Stimulated activated CD4-positive, alpha-beta T cell treated with anti-CD3 and anti-CD28 coated beads, Interleukin-2, amount 100 ng/mL, for 4 hours (primary cell): Measurements from ENCODE around the gene SNX8.

ENCODE experiments used
- DNase-seq: peaks from one replicate; pipeline ENCODE4 v3.0.0-alpha.2; 2020; ENCODE audit warnings: low read depth

SNX8 gene

GRCh38 chr7:2261611-2262010, 52.6 kb downstream of the SNX8 start:
- DNase-seq: peak; percentile 44

- no peak for DNase-seq
Measured at GRCh38 chr7:2260820-2261219, 53.4 kb downstream of the SNX8 start.

DNA sequence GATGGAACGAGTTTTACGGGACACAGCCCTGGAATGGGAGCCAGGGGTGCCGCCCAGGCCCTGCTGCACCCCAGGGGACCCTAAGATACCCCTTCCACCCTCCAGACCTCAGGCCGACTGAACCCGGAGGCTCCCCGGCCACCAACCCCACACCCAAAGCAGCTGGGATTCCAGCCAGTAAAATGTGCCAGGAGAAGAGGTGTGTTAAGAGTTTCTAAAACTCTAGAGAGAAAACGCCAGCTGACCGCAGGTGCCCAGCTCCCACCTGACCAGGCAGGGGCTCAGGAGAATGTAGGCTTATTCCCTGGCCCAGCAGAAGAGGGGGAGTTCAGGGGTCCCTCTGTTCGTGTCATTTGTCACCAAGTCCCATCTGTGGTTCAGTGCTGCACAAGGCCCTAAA, 54.8 kb downstream of the SNX8 start:
- no peak for DNase-seq

DNA sequence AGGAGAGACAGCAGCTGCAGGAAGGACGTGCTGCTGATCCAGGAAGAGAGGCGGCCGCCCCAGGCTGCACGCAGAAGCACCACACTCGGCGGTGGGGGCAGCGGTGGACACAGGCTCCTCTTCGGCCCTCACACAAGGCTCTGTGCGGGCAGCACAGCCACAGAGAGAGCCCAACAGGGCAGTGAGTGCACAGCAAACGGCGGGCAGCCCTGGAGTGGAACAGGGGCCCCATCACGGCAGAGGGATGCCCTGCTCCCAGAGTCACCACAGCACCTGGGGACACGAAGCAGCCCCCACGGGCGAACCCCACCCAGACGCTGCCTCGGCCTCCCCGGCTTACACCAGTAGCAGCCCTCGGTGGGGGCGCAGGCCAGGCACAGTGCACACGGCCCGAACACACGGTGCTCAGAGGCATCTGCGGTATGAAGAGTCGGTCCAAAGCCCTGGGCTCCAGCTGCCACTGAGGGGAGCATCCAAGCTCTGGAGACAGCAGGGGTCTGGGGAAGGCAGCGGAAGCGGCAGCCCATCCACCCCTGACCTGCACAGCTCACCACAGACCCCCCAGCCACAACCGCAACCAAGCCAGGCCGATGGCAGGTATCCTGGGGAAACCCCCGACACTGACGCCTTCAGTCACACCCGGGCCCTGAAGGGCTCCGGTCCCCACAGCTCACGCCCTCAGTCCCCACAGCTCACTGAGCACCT, 55.4 kb downstream of the SNX8 start:
- DNase-seq: no peak

GRCh38 chr7:2257651-2258050, 56.6 kb downstream of the SNX8 start:
- DNase-seq: no peak

GRCh38 chr7:2257046-2257551, 57.1 kb downstream of the SNX8 start:
- DNase-seq: no peak

DNA sequence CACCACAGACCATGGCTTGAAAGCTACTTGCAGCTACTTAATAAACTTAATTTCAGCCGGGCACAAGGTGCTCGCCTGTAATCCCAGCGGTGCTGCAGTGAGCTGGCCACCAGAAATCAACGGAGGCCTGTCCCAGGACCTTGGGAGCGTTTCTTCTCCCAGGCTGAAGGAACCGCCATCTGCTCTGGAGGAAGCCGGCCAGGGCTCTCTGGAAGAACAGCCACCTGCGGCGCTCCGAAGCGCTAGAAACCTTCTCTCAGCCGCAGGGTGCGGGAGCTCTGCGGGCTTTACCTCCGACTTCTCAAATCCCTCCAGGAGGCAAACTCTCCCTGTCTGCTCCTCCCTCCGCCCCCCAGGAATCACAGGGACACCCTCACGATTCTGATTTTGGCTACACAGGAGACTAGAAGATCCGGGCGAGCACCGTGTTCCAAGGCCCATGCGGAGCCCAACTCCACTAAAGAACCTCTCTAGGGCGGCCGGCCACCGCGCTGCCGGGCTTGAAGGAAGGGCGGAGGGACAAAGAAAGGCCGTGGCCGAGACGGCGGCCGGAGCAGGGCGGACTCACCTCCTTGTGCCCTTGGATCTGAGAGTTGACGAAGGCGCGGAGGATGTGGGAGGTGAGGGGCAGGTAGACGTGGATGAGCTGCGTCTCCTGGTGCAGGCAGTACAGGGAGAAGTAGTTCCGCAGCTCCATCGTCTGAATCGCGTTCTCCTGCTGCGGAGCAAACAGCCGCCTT, 57.8 kb downstream of the SNX8 start:
- no peak for DNase-seq

DNA sequence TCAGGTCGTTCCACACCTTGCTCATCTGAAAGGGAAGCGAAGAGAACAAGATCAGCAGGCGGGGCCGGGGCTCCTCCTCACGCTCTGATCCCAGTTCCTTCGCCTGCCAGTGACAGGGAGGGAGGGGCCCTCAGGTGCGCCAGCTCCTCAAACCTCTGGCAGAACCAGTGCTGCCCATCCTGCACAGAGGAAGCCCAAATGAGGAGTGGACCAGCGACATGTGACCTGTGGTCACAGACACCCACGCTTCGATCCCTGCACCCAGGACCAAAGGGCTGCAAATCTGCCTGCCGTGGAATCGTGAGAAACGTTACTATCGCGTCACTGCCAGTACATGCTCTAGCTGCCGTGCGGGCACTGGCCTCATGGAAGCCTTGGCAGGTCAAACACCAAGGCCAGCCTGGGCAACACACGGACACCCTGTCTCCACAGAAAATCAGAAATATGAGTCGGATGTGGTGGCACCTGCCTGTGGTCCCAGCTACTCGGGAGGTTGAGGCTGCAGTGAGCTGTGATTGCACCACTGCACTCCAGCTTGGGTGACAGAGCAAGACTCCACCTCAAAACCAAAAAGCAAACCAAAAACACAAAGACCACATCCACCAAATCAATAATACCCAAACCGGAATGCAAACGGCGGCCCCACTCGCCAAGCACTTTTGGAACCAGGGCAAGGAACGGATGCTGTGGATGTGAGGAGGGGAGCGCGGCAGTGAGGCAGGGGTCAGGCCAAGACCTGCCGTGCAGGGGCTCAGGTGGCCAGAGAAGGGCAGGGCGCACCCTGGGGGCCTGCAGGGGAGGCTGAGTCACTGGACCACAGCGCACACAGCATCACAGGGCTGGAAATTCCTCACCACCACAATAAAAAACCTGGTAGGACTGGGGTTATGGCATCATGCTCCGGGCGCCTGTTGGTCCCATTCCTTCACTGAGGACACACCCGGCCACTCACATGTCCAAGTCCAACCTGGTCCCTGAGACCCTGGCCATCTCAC, 58.8 kb downstream of the SNX8 start:
- no peak for DNase-seq

GRCh38 chr7:2254429-2255144, 59.7 kb downstream of the SNX8 start:
- DNase-seq: no peak

GRCh38 chr7:2253525-2254244, 60.6 kb downstream of the SNX8 start:
- no peak for DNase-seq

- DNase-seq: no peak
Measured at GRCh38 chr7:2253021-2253420, 61.2 kb downstream of the SNX8 start.

DNA sequence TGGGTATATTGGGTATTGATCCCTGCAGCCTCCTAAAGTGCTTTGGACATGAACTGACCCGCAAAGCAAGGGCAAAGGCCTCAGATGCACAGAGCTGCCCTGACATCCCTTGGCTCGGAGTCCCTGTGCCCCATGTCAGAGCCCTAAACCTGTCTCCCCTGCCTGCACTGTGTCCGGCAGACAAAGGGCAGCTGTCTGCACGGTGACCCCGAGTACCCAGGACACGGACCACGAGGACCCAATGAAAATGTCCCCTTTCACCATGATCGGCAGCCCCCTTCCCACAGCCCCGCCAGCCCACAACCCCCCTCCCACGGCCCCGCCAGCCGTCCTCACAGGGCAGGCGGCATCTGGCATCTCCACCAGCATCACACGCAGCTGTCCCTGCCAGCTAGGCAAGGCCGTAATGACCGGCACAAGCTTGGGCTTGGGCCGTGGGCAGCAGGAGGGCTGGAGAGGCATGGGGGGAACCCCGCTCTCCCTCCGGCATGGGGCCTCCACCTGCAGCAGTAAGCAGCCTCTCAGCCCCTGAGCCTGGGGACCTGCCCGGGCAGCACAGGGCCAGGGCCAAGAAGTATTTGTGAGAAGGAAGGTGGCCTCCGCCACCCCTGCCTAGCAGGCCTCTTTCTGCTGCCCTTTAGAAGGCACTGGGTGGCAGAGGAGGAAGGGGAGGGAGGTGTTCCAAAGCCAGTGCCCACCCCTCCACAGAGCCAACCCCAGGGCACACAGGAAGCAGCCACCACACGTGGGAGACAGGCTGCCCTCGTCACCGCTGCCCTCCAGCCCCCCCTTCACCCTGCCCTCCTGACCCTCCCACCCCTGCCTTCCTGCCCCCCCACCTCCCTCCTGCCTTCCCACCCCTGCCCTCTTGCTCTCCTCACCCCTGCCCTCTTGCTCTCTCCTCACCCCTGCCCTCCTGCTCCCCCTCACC, 62.1 kb downstream of the SNX8 start:
- no peak for DNase-seq

DNA sequence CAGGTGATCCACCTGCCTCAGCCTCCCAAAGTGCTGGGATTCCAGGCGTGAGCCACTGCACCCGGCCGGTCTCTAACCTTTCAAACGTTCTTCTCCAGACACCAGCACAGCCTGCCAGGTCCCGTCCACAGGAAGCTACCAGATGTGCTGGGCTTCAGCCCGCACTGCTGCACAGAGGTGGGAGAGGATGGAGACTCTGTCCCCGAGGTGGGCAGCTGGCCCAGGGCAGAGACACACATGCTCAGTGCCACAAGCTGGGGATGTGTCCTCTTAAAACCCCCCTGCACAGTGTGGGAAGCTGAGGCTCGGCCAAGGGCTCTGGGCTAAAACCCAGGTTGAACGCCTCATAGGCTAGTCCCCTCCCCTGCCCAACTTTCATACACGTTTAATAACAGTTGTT, 62.9 kb downstream of the SNX8 start:
- no peak for DNase-seq

DNA sequence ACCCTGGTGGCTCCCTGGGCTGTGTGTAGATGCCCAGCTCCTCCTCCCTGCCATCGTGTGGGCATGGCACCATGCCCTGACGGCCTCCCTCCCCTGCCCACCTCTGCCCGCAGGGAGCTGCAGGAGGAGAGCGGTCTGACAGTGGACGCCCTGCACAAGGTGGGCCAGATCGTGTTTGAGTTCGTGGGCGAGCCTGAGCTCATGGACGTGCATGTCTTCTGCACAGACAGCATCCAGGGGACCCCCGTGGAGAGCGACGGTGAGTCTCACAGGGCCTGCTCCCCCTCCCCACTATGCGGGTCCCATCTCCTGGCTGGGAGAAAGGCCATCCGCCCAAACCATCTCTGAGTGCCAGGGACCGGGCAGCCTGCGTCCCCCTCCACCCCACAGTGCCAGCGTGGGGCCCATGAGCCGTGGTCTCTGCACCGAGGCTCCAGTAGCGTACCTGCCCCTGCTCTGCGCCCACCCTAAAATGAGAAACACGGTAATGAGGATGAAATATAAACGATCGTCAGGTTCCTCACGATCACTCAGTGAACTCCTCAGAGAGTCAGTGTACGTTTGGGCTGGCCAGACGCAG, 64.4 kb downstream of the SNX8 start:
- no peak for DNase-seq

- DNase-seq: no peak
Measured at GRCh38 chr7:2248984-2249694, 65.1 kb downstream of the SNX8 start.

GRCh38 chr7:2247141-2247995, 66.9 kb downstream of the SNX8 start:
- DNase-seq: no peak

DNA sequence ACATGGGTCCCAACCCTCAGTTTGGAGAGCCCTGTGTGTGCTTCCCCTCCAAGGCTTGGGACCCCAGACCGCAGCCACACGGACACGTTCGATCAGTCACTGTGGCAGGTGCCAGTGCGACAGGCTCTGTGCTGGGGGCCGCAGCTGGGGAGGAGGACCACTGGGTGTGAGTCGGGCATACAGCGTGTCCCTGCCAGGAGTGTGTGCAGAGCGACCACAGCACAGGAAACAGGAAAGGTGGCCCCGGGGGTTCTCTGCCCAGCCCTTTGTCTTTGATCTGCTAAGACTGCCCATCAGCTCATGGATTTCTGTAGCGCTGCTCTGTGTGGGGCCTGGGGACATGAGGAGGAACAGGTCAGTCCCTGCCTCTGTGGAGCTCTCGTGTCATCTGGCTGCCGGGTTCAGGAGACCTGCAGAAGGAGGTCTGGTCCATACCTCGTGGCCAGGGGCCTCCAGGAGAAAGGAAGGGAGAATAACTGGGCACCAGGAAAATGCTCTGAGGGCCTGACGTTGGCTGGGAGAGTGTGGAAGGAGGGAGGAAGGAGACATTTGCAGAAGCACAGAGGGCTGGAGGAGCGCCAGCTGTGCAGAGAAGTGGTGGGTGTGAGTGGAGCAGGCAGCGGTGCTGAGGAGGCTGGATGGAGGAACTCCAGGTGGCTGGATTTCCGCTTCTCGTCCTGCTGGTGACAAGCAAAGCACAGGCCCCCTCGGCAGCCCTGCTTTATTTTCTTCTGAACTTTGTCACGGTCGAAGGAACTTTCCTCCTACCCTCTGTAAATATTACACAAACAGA, 68.2 kb downstream of the SNX8 start:
- no peak for DNase-seq
